ENCODE results near the gene PRKCA.
"Not testable (repeated sequence)": the region's sequence is repeated elsewhere in the genome, so short reads cannot be mapped to it uniquely, and the experiment has no call there.

Gene PRKCA

DNA sequence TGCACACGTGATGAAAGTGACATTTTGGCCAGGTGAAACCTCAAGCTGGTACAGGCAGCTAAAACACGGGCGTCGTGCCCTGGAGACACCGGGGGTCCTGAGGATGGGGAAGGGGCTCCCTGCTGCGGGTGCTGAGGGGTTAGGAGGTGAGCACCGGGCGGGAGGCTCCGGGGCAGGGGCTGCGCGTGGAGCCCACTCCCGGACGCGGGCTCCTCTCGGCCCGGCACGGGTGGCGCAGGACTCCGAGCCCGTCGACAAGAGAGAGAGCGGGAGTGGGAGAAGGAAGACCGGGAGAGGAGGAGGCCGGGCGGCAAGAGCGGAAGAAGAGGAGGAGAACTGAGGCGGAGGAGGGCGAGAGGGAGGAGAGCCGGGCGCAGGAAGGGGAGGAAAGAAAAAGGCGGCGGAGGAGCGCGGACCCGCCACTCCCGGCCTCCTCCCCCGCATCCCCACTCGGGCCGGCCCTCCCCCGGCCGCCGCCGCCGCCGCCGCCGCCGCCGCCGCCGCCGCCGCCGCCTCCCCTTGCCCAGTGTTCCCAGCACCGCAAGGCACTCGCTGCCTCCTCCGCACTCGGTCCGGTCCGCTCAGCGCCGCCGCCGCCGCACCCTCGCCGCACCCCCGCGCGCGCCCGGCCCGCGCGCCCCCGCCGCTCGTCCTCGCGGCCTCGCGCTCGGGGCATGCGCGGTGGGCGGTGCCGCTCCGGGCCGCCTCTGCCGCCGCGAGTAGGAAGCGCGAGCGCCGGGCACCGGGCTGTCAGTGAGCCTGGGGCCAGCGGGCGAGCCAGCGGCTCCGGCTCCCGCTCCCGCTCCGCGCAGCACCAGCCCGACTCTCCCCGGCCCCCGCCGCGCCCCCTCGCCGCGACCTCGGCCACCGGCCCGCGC lies at the start of gene PRKCA:
Gene PRKCA (plus strand): TSS at position 750 of the 878 bp plus-strand sequence.
- peak within 1 kb of the TSS; percentile 71 for H3K4me3 ChIP-seq (ENCODE audit: low read length)
- DNase-seq (ENCODE audit: low read depth): no peak
- TF ChIP-seq, protein P1, sequence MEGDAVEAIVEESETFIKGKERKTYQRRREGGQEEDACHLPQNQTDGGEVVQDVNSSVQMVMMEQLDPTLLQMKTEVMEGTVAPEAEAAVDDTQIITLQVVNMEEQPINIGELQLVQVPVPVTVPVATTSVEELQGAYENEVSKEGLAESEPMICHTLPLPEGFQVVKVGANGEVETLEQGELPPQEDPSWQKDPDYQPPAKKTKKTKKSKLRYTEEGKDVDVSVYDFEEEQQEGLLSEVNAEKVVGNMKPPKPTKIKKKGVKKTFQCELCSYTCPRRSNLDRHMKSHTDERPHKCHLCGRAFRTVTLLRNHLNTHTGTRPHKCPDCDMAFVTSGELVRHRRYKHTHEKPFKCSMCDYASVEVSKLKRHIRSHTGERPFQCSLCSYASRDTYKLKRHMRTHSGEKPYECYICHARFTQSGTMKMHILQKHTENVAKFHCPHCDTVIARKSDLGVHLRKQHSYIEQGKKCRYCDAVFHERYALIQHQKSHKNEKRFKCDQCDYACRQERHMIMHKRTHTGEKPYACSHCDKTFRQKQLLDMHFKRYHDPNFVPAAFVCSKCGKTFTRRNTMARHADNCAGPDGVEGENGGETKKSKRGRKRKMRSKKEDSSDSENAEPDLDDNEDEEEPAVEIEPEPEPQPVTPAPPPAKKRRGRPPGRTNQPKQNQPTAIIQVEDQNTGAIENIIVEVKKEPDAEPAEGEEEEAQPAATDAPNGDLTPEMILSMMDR (conservative IDR thresholded peaks at IDR 0.05; ENCODE audit: low read depth, low read length): no peak

DNA sequence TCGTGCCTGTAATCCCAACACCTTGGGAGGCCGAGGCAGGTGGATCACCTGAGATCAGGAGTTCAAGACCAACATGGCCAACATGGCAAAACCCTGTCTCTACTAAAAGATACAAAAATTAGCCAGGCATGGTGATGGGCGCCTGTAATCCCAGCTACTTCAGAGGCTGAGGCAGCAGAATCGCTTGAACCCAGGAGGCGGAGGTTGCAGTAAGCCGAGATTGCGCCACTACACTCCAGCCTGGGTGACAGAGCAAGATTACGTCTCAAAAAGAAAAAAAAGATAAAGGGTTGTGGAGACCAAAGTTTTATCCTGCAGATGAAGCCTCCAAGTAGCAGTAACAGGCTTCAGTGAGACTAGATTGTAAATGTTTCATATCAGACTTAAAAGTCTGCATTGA lies 49.0 kb upstream of the PRKCA start:
- not testable (repeated sequence) for H3K4me3 ChIP-seq (ENCODE audit: low read length); DNase-seq (ENCODE audit: low read depth)

DNA sequence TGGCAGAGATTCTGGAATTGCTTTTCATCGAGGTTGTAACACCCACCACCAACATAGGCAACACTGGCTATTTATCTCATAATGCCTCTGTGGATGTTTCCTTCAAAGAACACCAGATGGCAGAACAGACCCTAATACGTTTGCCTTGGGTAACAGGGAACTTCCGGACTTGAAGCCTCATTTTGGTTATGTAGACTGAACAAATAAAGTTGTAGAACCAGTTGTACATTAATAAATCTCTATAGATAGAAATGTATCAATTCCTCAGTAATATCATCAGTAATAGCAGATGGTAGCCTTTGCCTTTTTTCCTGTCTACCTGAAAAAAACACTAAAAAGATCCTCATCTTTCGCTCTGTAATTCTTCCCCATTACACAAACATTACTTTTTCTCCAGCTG lies 47.3 kb upstream of the PRKCA start:
- DNase-seq (ENCODE audit: low read depth): peak; percentile 28
- H3K4me3 ChIP-seq (ENCODE audit: low read length): no peak overlapping the region

DNA sequence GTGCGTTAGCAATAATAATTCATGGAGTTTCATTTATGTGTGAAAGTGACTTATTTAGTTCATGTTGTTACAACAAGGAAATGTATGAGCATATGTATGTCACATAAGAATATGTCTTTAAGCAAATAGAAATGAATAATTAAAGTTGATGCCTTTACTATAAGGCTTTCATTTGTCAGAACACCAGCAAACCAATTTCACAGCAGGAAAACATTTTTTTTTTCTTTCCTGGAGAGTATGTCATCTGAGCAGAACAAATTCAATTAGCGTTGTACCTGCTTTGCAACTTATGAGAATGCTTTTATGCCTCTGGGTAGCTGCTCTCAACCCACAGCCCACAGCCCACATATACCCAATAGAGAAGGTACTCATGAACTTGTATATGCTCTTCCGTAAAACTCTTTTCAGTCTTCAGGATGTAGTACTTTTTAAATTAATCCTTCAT lies 46.9 kb upstream of the PRKCA start:
- no peak for DNase-seq (ENCODE audit: low read depth)
- TF ChIP-seq, protein P1 (conservative IDR thresholded peaks at IDR 0.05; ENCODE audit: low read depth, low read length): no peak
- H3K4me3 ChIP-seq (ENCODE audit: low read length): no peak overlapping the region

More for the DNA sequence above, 47.3 kb upstream of the PRKCA start:
- TF ChIP-seq, protein P1 (conservative IDR thresholded peaks at IDR 0.05; ENCODE audit: low read depth, low read length): peak; percentile 77

DNA sequence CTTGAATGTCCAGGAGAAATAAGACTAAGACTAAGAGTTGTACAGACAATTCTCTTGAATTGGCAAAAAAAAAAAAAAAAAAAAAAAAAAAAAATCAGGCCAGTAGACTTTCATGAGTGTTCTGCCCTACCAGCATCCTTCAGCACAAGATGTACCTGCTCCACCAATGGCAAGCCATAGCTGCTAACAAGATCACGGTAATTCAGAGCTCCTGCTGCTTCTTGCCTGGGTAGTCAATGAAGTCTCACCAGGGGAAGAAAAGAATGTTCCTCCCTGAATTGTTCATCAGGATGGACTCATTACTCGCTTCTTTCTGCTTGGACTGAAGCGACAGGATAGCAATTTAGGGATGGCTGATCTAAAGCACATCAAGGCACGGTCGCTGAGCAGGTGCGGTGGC lies 42.1 kb upstream of the PRKCA start:
- TF ChIP-seq, protein P1 (conservative IDR thresholded peaks at IDR 0.05; ENCODE audit: low read depth, low read length): no peak
- H3K4me3 ChIP-seq (ENCODE audit: low read length): no peak overlapping the region
- DNase-seq (ENCODE audit: low read depth): no peak

DNA sequence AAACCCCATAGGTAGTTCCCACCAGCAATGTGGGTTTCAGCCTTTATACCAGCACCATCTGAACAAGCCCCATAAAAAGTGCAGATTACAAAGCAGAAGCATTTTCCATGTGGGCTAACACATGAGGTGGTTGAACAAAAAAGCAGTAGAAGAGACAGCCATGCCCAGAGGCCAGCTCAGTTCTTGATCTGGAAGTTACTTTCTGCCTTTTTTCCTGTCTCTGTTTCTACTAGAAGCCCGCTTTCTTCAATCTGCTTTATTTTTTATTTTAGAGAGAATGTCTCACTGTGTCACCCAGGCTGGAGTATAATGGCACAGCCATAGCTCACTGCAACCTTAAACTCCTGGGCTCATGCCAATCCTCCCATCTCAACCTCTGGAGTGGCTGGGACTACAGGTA lies 41.7 kb upstream of the PRKCA start:
- DNase-seq (ENCODE audit: low read depth): no peak
- no peak overlapping the region for H3K4me3 ChIP-seq (ENCODE audit: low read length)
- TF ChIP-seq, protein P1 (conservative IDR thresholded peaks at IDR 0.05; ENCODE audit: low read depth, low read length): no peak

DNA sequence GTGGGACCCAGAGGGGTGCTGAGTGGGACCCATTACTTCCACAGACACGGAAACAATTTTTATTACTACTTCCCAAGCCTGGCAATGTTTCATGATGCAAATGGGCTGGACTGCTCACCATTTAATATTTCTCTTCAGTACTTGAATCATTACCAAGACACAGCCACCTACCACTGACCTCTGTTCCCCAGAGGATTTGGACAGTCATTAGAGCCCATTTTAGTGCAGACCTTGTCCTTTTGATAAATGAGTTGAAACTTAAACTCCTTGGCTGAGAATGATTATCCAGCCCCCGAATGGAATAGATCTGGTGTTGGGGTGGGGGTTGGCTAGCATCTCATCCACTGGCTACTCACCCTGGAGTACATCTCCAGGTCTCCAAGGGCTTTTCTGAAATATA lies 39.6 kb upstream of the PRKCA start:
- H3K4me3 ChIP-seq (ENCODE audit: low read length): no peak overlapping the region
- TF ChIP-seq, protein P1 (conservative IDR thresholded peaks at IDR 0.05; ENCODE audit: low read depth, low read length): no peak
- DNase-seq (ENCODE audit: low read depth): no peak

All from retinal pigment epithelial cell (primary cell).